ENCODE data around the gene SNX17. TPM values are rescaled to one million over a fixed set of nuclear protein-coding genes. Genes with fewer than 3 reads are reported as not detected.

The SNX17 gene
- total RNA-seq, 1 donor from 2014 or later = 129 TPM

- intact Hi-C loops (cut with micrococcal nuclease) = loop anchor here (2.0 kb wide), 1 partner anchor 16 kb away; the partner anchor contains the start of gene PPM1G
Measured at GRCh38 chr2:27393225-27393624, 22.8 kb downstream of the SNX17 start.

- intact Hi-C loops (cut with micrococcal nuclease) = no loop called here
Measured at GRCh38 chr2:27398962-27399361, 28.5 kb downstream of the SNX17 start.

GRCh38 chr2:27400348-27401135 lies 30.1 kb downstream of the SNX17 start:
- intact Hi-C loops (cut with micrococcal nuclease) = loop anchor here (10.0 kb wide), 1 partner anchor 186 kb away; the partner anchor contains the start of genes ATRAID, CAD and SLC5A6

- intact Hi-C loops (cut with micrococcal nuclease) = loop anchor here (2.0 to 10.0 kb wide), 3 partner anchors 15 to 1061 kb away; partner anchors contain the start of genes ADGRF3, ATRAID, CAD and SELENOI
Measured at GRCh38 chr2:27407798-27408491, 37.5 kb downstream of the SNX17 start.

GRCh38 chr2:27408601-27409320 lies 38.3 kb downstream of the SNX17 start:
- intact Hi-C loops (cut with micrococcal nuclease) = loop anchor here (1.0 to 10.0 kb wide), 13 partner anchors 16 to 1061 kb away; partner anchors contain the start of genes ADGRF3, AGBL5, ATRAID and CAD

GRCh38 chr2:27409321-27410073 lies 39.1 kb downstream of the SNX17 start, which contains the start of gene PPM1G:
Gene PPM1G (minus strand): TSS chr2:27409591. CDS start chr2:27409422, 169 bp downstream.
- intact Hi-C loops (cut with micrococcal nuclease) = loop anchor here (1.0 to 10.0 kb wide), 13 partner anchors 17 to 1062 kb away; partner anchors contain the start of genes ADGRF3, AGBL5, ATRAID and CAD

- intact Hi-C loops (cut with micrococcal nuclease) = no loop called here
Measured at GRCh38 chr2:27412419-27413152, 42.2 kb downstream of the SNX17 start.

GRCh38 chr2:27416151-27416550 lies 45.7 kb downstream of the SNX17 start:
- intact Hi-C loops (cut with micrococcal nuclease) = no loop called here

GRCh38 chr2:27420996-27421395 lies 50.6 kb downstream of the SNX17 start:
- intact Hi-C loops (cut with micrococcal nuclease) = no loop called here

- intact Hi-C loops (cut with micrococcal nuclease) = no loop called here
Measured at GRCh38 chr2:27421660-27422250, 51.3 kb downstream of the SNX17 start.

- intact Hi-C loops (cut with micrococcal nuclease) = no loop called here
Measured at GRCh38 chr2:27422958-27423357, 52.5 kb downstream of the SNX17 start.

- intact Hi-C loops (cut with micrococcal nuclease) = loop anchor here (5.0 kb wide), 2 partner anchors 257 to 1327 kb away; partner anchors contain the start of gene PPP1CB
Measured at GRCh38 chr2:27425039-27425438, 54.6 kb downstream of the SNX17 start.

Other genes with a start within 250 kb of the SNX17 start
- gene ABHD1, start 246.8 kb upstream of the SNX17 start, total RNA-seq = 0.24 and 0.54 TPM in 2 replicates
- 81.2 and 82.7 TPM in 2 replicates for gene PREB, start 236.0 kb upstream of the SNX17 start, total RNA-seq
- not detected in 2 replicates for gene PRR30, start 231.2 kb upstream of the SNX17 start, total RNA-seq
- 0.05 TPM in 2 replicates for gene TCF23, start 221.6 kb upstream of the SNX17 start, total RNA-seq
- 77.9 and 80.9 TPM in 2 replicates for gene ATRAID, start 158.6 kb upstream of the SNX17 start, total RNA-seq
- 46.8 and 54.6 TPM in 2 replicates for gene SLC5A6, start 158.3 kb upstream of the SNX17 start, total RNA-seq
- gene CAD, start 153.2 kb upstream of the SNX17 start, total RNA-seq = 68.3 and 72.3 TPM in 2 replicates
- gene SLC30A3, start 107.6 kb upstream of the SNX17 start, total RNA-seq = 0.64 and 0.68 TPM in 2 replicates
- gene DNAJC5G, start 95.2 kb upstream of the SNX17 start, total RNA-seq = not detected in 2 replicates
- gene TRIM54, start 88.2 kb upstream of the SNX17 start, total RNA-seq = 0.10 TPM in 1 of 2 replicates, not detected in the other
- 1.6 and 2.6 TPM in 2 replicates for gene UCN, start 62.2 kb upstream of the SNX17 start, total RNA-seq
- gene MPV17, start 47.5 kb upstream of the SNX17 start, total RNA-seq = 97.0 and 105 TPM in 2 replicates
- 70.0 and 77.4 TPM in 2 replicates for gene GTF3C2, start 13.9 kb upstream of the SNX17 start, total RNA-seq
- 48.3 and 48.7 TPM in 2 replicates for gene EIF2B4, start 278 bp upstream of the SNX17 start, total RNA-seq
- 19.7 and 20.2 TPM in 2 replicates for gene ZNF513, start 10.1 kb downstream of the SNX17 start, total RNA-seq
- 102 and 105 TPM in 2 replicates for gene PPM1G, start 39.0 kb downstream of the SNX17 start, total RNA-seq
- 100 and 104 TPM in 2 replicates for gene NRBP1, start 58.0 kb downstream of the SNX17 start, total RNA-seq
- 4.8 and 5.5 TPM in 2 replicates for gene KRTCAP3, start 71.8 kb downstream of the SNX17 start, total RNA-seq
- 9.7 and 10.1 TPM in 2 replicates for gene IFT172, start 119.1 kb downstream of the SNX17 start, total RNA-seq
- not detected in 2 replicates for gene FNDC4, start 124.6 kb downstream of the SNX17 start, total RNA-seq
- not detected in 2 replicates for gene GCKR, start 126.2 kb downstream of the SNX17 start, total RNA-seq
- gene ZNF512, start 212.4 kb downstream of the SNX17 start, total RNA-seq = 36.8 and 39.1 TPM in 2 replicates

All from T-helper 1 cell treated with Interleukin-12 subunit alpha and Interleukin-12 subunit beta and Interleukin-4 antibody, amounts not matched to agents 30 ng/mL and 1 ng/mL, for 36 hours (primary cell).